H1 (cell line): ENCODE measurements around the gene KAT8.

Experiments
- EP300 ChIP-seq, 2 experiments: IDR thresholded peaks; 1 replicate in 1 of 2; 2 replicates in 1 of 2; pipeline ENCODE4 v1.6.1; 2011 to 2012; ENCODE audit warnings: low read depth in 2 of 2, low read length in 2 of 2, mild to moderate bottlenecking in 2 of 2, borderline replicate concordance in 1 of 2, inconsistent platforms in 1 of 2, moderate library complexity in 1 of 2
- MAX ChIP-seq: IDR thresholded peaks from 2 replicates; pipeline ENCODE4 v1.6.1; 2012; ENCODE audit warnings: inconsistent platforms
- POLR2A ChIP-seq, 2 experiments: IDR thresholded peaks; 1 replicate in 1 of 2; 2 replicates in 1 of 2; pipeline ENCODE4 v1.6.1; 2011; ENCODE audit warnings: low read depth in 2 of 2, low read length in 2 of 2, mild to moderate bottlenecking in 2 of 2; ENCODE audit errors: control extremely low read depth in 1 of 2
- POLR2AphosphoS5 ChIP-seq: IDR thresholded peaks from 2 replicates; pipeline ENCODE4 v1.6.1; 2011; ENCODE audit warnings: low read depth, low read length
- RBBP5 ChIP-seq: IDR thresholded peaks from 2 replicates; pipeline ENCODE4 v1.7.1; 2012; ENCODE audit warnings: low read depth, mild to moderate bottlenecking, inconsistent platforms, low read length, moderate library complexity, borderline replicate concordance
- RFX5 ChIP-seq: IDR thresholded peaks from 2 replicates; pipeline ENCODE4 v1.6.1; 2011; ENCODE audit warnings: low read depth, low read length, improper control_type of control experiment, borderline replicate concordance
- SIRT6 ChIP-seq: IDR thresholded peaks from one replicate; pipeline ENCODE4 v1.7.1; 2012; ENCODE audit warnings: low read length, inconsistent platforms
- SP1 ChIP-seq: IDR thresholded peaks from 2 replicates; pipeline ENCODE4 v1.6.1; 2011; ENCODE audit warnings: low read depth, low read length
- SRF ChIP-seq: IDR thresholded peaks from 2 replicates; pipeline ENCODE4 v1.6.1; 2011; ENCODE audit warnings: mild to moderate bottlenecking, low read depth, low read length, moderate library complexity
- USF2 ChIP-seq: IDR thresholded peaks from 2 replicates; pipeline ENCODE4 v1.6.1; 2011; ENCODE audit warnings: low read length, improper control_type of control experiment
- TF ChIP-seq, protein P1 (sequence below), 3 experiments: IDR thresholded peaks; 1 replicate in 2 of 3; 2 replicates in 1 of 3; pipeline versions ENCODE4 v1.5.1 to v1.6.1; 2011; ENCODE audit warnings: low read length in 3 of 3, mild to moderate bottlenecking in 3 of 3, inconsistent platforms in 2 of 3, low read depth in 1 of 3, moderate library complexity in 1 of 3; ENCODE audit not compliant: insufficient read depth in 1 of 3; ENCODE audit errors: control extremely low read depth in 1 of 3

GRCh38 chr16:31073970-31074813, 43.3 kb upstream of the KAT8 start, which contains the start of the genes ZNF646 and ZNF668:
- 0 out of 2 replicates have a peak, but pooled peaks have one; percentile 8 for TF ChIP-seq SRF
- TF ChIP-seq EP300 (IDR thresholded peaks at IDR 0.05; ENCODE audit: borderline replicate concordance in 1 of 2, low read depth in 2 of 2, low read length in 2 of 2), result no peak; a peak in 1 of 3 replicates
- TF ChIP-seq, protein P1, sequence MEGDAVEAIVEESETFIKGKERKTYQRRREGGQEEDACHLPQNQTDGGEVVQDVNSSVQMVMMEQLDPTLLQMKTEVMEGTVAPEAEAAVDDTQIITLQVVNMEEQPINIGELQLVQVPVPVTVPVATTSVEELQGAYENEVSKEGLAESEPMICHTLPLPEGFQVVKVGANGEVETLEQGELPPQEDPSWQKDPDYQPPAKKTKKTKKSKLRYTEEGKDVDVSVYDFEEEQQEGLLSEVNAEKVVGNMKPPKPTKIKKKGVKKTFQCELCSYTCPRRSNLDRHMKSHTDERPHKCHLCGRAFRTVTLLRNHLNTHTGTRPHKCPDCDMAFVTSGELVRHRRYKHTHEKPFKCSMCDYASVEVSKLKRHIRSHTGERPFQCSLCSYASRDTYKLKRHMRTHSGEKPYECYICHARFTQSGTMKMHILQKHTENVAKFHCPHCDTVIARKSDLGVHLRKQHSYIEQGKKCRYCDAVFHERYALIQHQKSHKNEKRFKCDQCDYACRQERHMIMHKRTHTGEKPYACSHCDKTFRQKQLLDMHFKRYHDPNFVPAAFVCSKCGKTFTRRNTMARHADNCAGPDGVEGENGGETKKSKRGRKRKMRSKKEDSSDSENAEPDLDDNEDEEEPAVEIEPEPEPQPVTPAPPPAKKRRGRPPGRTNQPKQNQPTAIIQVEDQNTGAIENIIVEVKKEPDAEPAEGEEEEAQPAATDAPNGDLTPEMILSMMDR (IDR thresholded peaks at IDR 0.05; ENCODE audit: control extremely low read depth in 1 of 3, insufficient read depth in 1 of 3, low read depth in 1 of 3, low read length in 3 of 3), result no peak
- peak; percentile 31; the same call in 1 of the 2 replicates for TF ChIP-seq MAX
- TF ChIP-seq RBBP5, result no peak
- TF ChIP-seq POLR2AphosphoS5, result peak; percentile 53
- no peak for TF ChIP-seq SIRT6
- TF ChIP-seq POLR2A (IDR thresholded peaks at IDR 0.05; ENCODE audit: control extremely low read depth in 1 of 2, low read depth in 2 of 2, low read length in 2 of 2), result peak; percentile 72 to 92
- peak; percentile 88 for TF ChIP-seq SP1
- no peak for TF ChIP-seq USF2
- TF ChIP-seq RFX5, result no peak
